Measurements from ENCODE around the gene CACNA1A.

CACNA1A gene

DNA sequence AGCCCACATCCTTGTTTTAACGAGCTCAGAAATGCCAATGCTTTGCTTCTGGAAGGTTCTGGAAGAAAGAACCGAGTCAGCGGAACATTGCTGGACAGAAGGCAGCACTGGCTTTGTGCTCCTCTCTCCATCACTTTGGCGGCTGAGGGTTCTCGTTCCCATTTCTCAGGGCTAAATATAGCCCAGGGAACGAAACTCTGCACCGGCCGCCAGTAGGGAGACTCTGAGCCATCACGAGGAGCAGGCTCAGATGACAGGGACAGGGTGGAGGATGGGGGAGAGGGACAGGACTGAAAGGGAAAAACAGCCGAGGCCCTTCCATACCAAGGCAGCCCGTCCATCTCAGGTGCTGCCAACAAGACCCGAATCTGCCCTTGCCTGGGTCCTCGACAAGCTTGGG is 166.4 kb downstream of the CACNA1A start:
- DNase-seq (ENCODE audit: insufficient read length, low spot score) (no peak), FAIRE-seq (no peak)
- no peak for TF ChIP-seq CTCF (IDR thresholded peaks at IDR 0.05; ENCODE audit: insufficient read depth, missing control alignments)

DNA sequence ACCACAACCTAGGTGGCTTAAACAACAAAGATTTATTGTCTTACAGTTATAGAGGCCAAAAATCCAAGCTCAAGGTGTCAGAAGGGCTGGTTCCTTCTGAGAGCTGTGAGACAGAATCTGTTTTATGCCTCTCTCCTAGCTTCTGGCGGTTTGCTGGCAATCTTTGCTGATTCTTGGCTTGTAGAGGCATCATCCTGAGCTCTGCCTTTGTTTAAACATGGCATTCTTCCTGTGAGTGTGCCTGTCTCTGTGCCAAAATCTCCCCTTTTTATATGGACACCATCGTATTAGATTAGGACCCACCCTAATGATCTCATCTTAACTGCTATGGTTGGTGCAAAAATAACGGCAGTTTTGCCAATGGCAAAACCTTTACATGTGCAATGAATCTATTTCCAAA is 169.1 kb downstream of the CACNA1A start:
- FAIRE-seq: no peak
- DNase-seq (ENCODE audit: insufficient read length, low spot score): no peak

DNA sequence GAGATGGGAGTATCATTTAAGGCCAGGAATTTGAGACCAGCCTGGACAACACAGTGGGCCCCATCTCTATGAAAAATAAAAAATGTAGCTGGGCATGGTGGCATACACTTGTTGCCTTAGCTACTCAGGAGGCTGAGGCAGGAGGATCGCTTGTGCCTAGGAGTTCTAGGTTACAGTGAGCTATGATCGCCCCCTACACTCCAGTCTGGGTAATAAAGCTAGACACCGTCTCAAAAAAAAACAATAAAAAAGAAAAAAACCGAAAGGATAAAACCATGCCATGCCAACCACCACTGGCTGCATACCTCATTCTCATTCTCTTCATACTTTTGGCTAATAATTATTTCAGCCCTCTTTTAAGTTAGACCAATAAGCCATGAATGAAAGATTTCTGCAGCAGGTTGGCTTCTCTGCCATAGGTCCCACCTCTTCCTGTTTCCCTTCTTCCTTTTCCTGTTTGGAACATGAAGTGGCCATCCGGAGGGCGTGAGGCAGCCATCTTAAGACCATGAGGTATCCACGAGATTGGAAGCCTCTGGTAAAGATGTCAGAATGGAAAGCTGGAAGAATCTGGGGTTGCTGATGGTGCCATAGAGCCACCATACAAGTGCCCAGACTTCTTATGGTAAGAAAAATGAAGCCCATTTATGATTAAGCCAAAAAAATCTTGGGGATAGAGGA is 171.3 kb downstream of the CACNA1A start:
- TF ChIP-seq CTCF (IDR thresholded peaks at IDR 0.05; ENCODE audit: insufficient read depth, missing control alignments): no peak
- FAIRE-seq: no peak
- DNase-seq (ENCODE audit: insufficient read length, low spot score): no peak

More for the DNA sequence above, 169.1 kb downstream of the CACNA1A start:
- no peak for TF ChIP-seq CTCF (IDR thresholded peaks at IDR 0.05; ENCODE audit: insufficient read depth, missing control alignments)

DNA sequence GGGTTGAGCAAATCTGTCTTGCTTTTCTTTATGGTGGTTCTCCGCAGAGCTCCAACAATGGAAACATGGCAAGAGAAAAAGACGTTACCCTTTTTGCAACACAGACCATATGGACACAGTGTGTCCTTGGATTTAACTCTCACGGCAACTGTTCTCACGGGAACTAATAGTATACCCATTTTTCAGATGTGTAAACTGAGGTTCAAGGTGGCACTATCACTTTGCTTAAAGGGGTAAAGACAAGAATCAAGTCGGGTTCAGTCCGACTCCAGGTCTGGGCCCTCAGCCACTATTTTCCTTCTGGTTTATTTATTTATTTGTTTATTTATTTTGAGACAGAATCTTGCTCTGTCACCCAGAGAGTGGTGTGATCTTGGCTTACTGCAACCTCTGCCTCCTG is 176.0 kb downstream of the CACNA1A start:
- no peak for TF ChIP-seq CTCF (IDR thresholded peaks at IDR 0.05; ENCODE audit: insufficient read depth, missing control alignments)
- FAIRE-seq (no peak), DNase-seq (ENCODE audit: insufficient read length, low spot score) (no peak)

DNA sequence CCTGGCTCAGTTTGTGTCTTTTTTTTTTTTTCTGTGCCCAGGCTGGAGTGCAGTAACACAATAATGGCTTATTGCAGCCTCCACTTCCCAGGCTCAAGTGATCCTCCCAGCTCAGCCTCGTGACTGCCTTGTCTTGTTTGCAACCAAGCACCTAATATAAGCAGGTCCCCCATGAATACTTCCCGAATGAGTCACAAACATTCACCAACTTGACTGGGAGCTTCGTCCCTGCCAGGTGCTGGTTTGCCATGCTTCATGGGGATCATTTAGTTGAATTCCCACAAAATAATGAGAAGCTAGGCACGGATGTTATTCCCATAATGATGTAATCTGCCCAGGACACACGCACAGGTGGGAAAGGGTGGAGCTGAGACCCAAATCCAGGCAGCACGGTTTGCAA is 176.5 kb downstream of the CACNA1A start:
- TF ChIP-seq CTCF (IDR thresholded peaks at IDR 0.05; ENCODE audit: insufficient read depth, missing control alignments): no peak
- DNase-seq (ENCODE audit: insufficient read length, low spot score): no peak
- no peak for FAIRE-seq

- no peak for DNase-seq (ENCODE audit: insufficient read length, low spot score)
- no peak for TF ChIP-seq CTCF (IDR thresholded peaks at IDR 0.05; ENCODE audit: insufficient read depth, missing control alignments)
- FAIRE-seq: no peak
These were observed 178.0 kb downstream of the CACNA1A start for GRCh38 chr19:13328241-13328640.

DNA sequence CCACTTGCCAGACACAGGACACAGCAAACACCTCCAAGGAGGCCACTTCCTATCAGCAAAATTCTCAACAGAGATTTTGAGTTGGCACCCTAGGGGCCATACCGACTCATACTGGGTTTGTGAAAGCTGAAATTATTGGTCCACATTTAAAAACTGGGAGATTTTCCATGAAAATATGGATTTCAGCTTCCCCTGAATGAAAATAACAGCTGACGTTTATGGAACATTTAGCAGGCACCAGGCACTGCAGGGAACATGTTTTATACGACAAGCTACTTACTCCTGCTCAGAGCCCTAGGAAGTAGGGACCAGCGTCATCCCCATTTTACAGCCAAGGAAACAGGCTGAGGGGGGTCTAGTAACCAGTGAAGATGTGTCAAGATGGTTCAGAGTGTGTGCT is 186.8 kb downstream of the CACNA1A start:
- DNase-seq (ENCODE audit: insufficient read length, low spot score): no peak
- TF ChIP-seq CTCF (IDR thresholded peaks at IDR 0.05; ENCODE audit: insufficient read depth, missing control alignments): no peak
- no peak for FAIRE-seq

Measured in D721Med (cell line).